ENCODE data around the gene XRCC5. TPM values are rescaled to one million over a fixed set of nuclear protein-coding genes. Genes with fewer than 3 reads are reported as not detected.
A peak's percentile ranks its signal among the peaks of the same experiment; 100 is the strongest.

The XRCC5 gene
- total and polyA plus RNA-seq, 2 donors (not counting 3 experiments of a cell fraction or from before 2014, with no cell fraction given) = 267 to 319 TPM

DNA sequence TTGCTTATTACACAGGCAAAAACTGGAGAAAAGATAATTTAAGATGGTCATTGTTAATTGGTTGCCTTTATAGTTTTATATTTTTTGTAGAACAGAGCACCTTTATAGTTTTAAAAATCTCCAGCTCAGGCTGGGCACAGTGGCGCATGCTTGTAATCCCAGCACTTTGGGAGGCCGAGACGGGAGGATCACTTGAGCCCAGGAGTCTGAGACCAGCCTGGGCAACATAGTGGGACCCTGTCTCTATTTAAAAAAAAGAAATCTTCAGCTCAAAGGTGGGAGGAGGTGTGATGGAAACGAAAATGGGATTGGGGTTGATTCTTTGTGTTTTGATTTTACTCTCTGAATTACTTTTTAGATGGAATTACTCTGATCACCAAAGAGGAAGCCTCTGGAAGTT is 85.4 kb downstream of the XRCC5 start:
- no peaks in the 10 kb centered on the region for H3K4me1 ChIP-seq (ENCODE audit: control insufficient read depth, extremely low read depth, insufficient read depth, low read length)
- no peak overlapping the region for H3K4me2 ChIP-seq (ENCODE audit: insufficient read depth, low read length)
- H3K9me3 ChIP-seq (replicated peaks; ENCODE audit: control insufficient read depth, insufficient read depth, low read length) = no peaks in the 10 kb centered on the region
- H3K9me1 ChIP-seq (replicated peaks; ENCODE audit: control insufficient read depth, extremely low read depth, insufficient read depth, low read length) = no peaks in the 10 kb centered on the region
- no peak overlapping the region for H3K9ac ChIP-seq (replicated peaks; ENCODE audit: extremely low read depth, insufficient read depth, low read length)
- no peak overlapping the region for H2AFZ ChIP-seq (ENCODE audit: low read depth, low read length)
- DNase-seq (ENCODE audit: low read depth, low spot score) = no peak
- H3K4me3 ChIP-seq (replicated peaks in 1 of 3; ENCODE audit: insufficient read depth in 1 of 3, low read depth in 1 of 3, low read length in 3 of 3) = no peak overlapping the region
- H3K36me3 ChIP-seq (ENCODE audit: control insufficient read depth in 2 of 2, extremely low read depth in 1 of 2, insufficient read depth in 2 of 2, low read length in 2 of 2) = peaks cover 20 to 41% of the 10 kb centered on the region in 2 experiments
- BruUV-seq (replicated peaks) = no TSS peak
- H4K20me1 ChIP-seq (replicated peaks; ENCODE audit: control insufficient read depth, extremely low read depth, insufficient read depth, low read length) = no peaks in the 10 kb centered on the region
- POLR2A ChIA-PET = no interaction called here
- H3K27ac ChIP-seq (ENCODE audit: insufficient read depth, low read depth, low read length) = no peak overlapping the region
- intact Hi-C loops (cut with micrococcal nuclease) (no loop called here), dilution Hi-C loops (cut with MboI; ENCODE audit: extremely low pct_ligation_motif_present, low sequenced_read_pairs) (no loop called here)
- CTCF ChIA-PET = interaction anchor here (0.7 to 3.1 kb wide), 4 partner anchors 11 to 210 kb away, joined by 3 to 12 read pairs (median 4); no protein-coding TSS in a partner anchor
- no peaks in the 10 kb centered on the region for H3K27me3 ChIP-seq (ENCODE audit: control insufficient read depth in 2 of 2, insufficient read depth in 2 of 2, low read length in 2 of 2)
- no peak for TF ChIP-seq POLR2A (IDR thresholded peaks at IDR 0.05; ENCODE audit: low read depth, low read length)
- no peak for TF ChIP-seq MAX (IDR thresholded peaks at IDR 0.05; ENCODE audit: insufficient read depth, insufficient read length)
- no peak for FAIRE-seq
- peaks cover 14% of the 10 kb centered on the region for H3K79me2 ChIP-seq (ENCODE audit: control insufficient read depth, insufficient read depth, low read length)

DNA sequence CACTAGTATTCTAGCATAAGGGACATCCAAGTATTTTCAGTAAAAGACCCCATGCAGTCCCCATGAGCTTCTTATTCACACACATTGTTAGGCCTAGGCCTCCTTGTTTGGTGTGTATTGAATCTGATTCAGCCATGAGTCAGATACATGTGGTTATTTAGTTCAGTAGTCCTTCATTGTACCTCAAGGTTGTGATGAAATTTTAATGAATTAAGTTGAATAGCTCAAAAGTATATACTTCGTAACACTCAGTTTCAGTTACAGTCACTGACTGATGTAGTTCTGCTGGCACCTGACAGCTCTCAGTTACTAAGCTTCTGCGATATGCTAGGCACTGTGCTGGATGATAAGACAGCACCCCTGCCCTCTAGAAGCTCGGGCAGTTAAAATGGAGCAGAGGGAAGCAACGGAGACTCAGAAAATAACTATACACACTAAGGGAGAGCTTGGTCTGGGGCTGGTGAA is 86.4 kb downstream of the XRCC5 start:
- BruUV-seq (replicated peaks) = no TSS peak
- ChIA-PET CTCF (interaction anchor here (0.5 to 3.1 kb wide), 7 partner anchors 8 to 208 kb away, joined by 3 to 12 read pairs (median 4); no protein-coding TSS in a partner anchor), POLR2A (no interaction called here)
- intact Hi-C loops (cut with micrococcal nuclease) = no loop called here
- FAIRE-seq (no peak), DNase-seq (ENCODE audit: low read depth, low spot score) (no peak)
- Histone ChIP-seq H3K9ac (replicated peaks; ENCODE audit: extremely low read depth, insufficient read depth, low read length) (no peak overlapping the region), H3K4me2 (ENCODE audit: insufficient read depth, low read length) (no peak overlapping the region), H3K9me1 (replicated peaks; ENCODE audit: control insufficient read depth, extremely low read depth, insufficient read depth, low read length) (no peaks in the 10 kb centered on the region), H4K20me1 (replicated peaks; ENCODE audit: control insufficient read depth, extremely low read depth, insufficient read depth, low read length) (no peaks in the 10 kb centered on the region), H3K79me2 (ENCODE audit: control insufficient read depth, insufficient read depth, low read length) (peaks cover 7% of the 10 kb centered on the region), H2AFZ (ENCODE audit: low read depth, low read length) (no peak overlapping the region), H3K4me1 (ENCODE audit: control insufficient read depth, extremely low read depth, insufficient read depth, low read length) (no peaks in the 10 kb centered on the region), H3K36me3 (ENCODE audit: control insufficient read depth in 2 of 2, extremely low read depth in 1 of 2, insufficient read depth in 2 of 2, low read length in 2 of 2) (peaks cover 24 to 37% of the 10 kb centered on the region in 2 experiments), H3K27me3 (ENCODE audit: control insufficient read depth in 2 of 2, insufficient read depth in 2 of 2, low read length in 2 of 2) (no peaks in the 10 kb centered on the region), H3K4me3 (replicated peaks in 1 of 3; ENCODE audit: insufficient read depth in 1 of 3, low read depth in 1 of 3, low read length in 3 of 3) (no peak overlapping the region), H3K27ac (ENCODE audit: insufficient read depth, low read depth, low read length) (no peak overlapping the region), H3K9me3 (replicated peaks; ENCODE audit: control insufficient read depth, insufficient read depth, low read length) (no peaks in the 10 kb centered on the region)
- TF ChIP-seq MYC (IDR thresholded peaks at IDR 0.05; ENCODE audit: low read depth, low read length) (no peak), GATA2 (IDR thresholded peaks at IDR 0.05; ENCODE audit: insufficient read depth, insufficient read length, low read depth, low read length) (no peak), EZH2 (IDR thresholded peaks at IDR 0.05; ENCODE audit: borderline replicate concordance, low read depth, low read length, severe bottlenecking) (no peak), JUN (IDR thresholded peaks at IDR 0.05; ENCODE audit: borderline replicate concordance, insufficient read depth, insufficient read length, low read depth) (no peak), MAX (IDR thresholded peaks at IDR 0.05; ENCODE audit: insufficient read depth, insufficient read length) (no peak), POLR2AphosphoS5 (IDR thresholded peaks at IDR 0.05; ENCODE audit: insufficient read depth, low read depth, low read length) (no peak), POLR2A (IDR thresholded peaks at IDR 0.05; ENCODE audit: low read depth, low read length) (no peak), FOS (IDR thresholded peaks at IDR 0.05; ENCODE audit: borderline replicate concordance, insufficient read depth, low read length) (peak; percentile 60)
- dilution Hi-C loops (cut with MboI; ENCODE audit: extremely low pct_ligation_motif_present, low sequenced_read_pairs) = no loop called here

Data from endothelial cell of umbilical vein (primary cell).